H9 (cell line): ENCODE measurements around the gene ZNF609. TPM values are rescaled to one million over a fixed set of nuclear protein-coding genes. Genes with fewer than 3 reads are reported as not detected.

Experiments used
- DNase-seq: peaks from one replicate; pipeline ENCODE4 v3.0.0-alpha.2; 2017
- H2AFZ ChIP-seq: one replicate; pipeline ENCODE4 v1.6.1; 2013; ENCODE audit warnings: mild to moderate bottlenecking, low read length, control low read depth, moderate library complexity
- H2AK5ac ChIP-seq: 2 replicates; pipeline ENCODE4 v1.6.1; 2013; ENCODE audit warnings: low read length, control low read depth, mixed read lengths; ENCODE audit not compliant: insufficient read length
- H2BK120ac ChIP-seq: one replicate; pipeline ENCODE4 v1.6.1; 2013; ENCODE audit warnings: low read depth, mild to moderate bottlenecking, low read length, control low read depth, inconsistent platforms; ENCODE audit not compliant: poor library complexity, severe bottlenecking
- H2BK12ac ChIP-seq: 2 replicates; pipeline ENCODE4 v1.6.1; 2013; ENCODE audit warnings: low read length, control low read depth, mixed read lengths, low read depth; ENCODE audit not compliant: insufficient read length
- H2BK15ac ChIP-seq: 2 replicates; pipeline ENCODE4 v1.6.1; 2013; ENCODE audit warnings: low read depth, low read length, control low read depth
- H2BK20ac ChIP-seq: one replicate; pipeline ENCODE4 v1.6.1; 2013; ENCODE audit warnings: low read depth, mild to moderate bottlenecking, low read length, control low read depth, inconsistent platforms; ENCODE audit not compliant: poor library complexity, severe bottlenecking
- H2BK5ac ChIP-seq: 2 replicates; pipeline ENCODE4 v1.6.1; 2013; ENCODE audit warnings: low read length, control low read depth, mixed read lengths; ENCODE audit not compliant: insufficient read length
- H3K14ac ChIP-seq: 2 replicates; pipeline ENCODE4 v1.6.1; 2013; ENCODE audit warnings: low read length, control low read depth; ENCODE audit not compliant: insufficient read depth
- H3K18ac ChIP-seq: 2 replicates; pipeline ENCODE4 v1.6.1; 2013; ENCODE audit warnings: low read depth, mild to moderate bottlenecking, mixed read lengths, low read length, control low read depth; ENCODE audit not compliant: insufficient read length
- H3K23ac ChIP-seq: 2 replicates; pipeline ENCODE4 v1.6.1; 2013; ENCODE audit warnings: low read length, control low read depth, mixed read lengths, low read depth; ENCODE audit not compliant: insufficient read length
- H3K23me2 ChIP-seq: 2 replicates; pipeline ENCODE4 v1.6.1; 2013; ENCODE audit warnings: low read depth, mild to moderate bottlenecking, mixed read lengths, low read length, control low read depth; ENCODE audit not compliant: insufficient read length, poor library complexity, severe bottlenecking
- H3K27ac ChIP-seq: 2 replicates; pipeline ENCODE4 v1.5.1; 2013; ENCODE audit warnings: low read length, control low read depth, mixed read lengths, low read depth; ENCODE audit not compliant: insufficient read length
- H3K27me3 ChIP-seq: 2 replicates; pipeline ENCODE4 v1.6.1; 2013; ENCODE audit warnings: low read length, control low read depth, inconsistent platforms; ENCODE audit not compliant: insufficient read depth
- H3K4ac ChIP-seq: 2 replicates; pipeline ENCODE4 v1.6.1; 2013; ENCODE audit warnings: low read depth, mild to moderate bottlenecking, control low read depth, inconsistent platforms, low read length, moderate library complexity
- H3K4me1 ChIP-seq: 2 replicates; pipeline ENCODE4 v1.6.1; 2013; ENCODE audit warnings: low read length, control low read depth, inconsistent platforms; ENCODE audit not compliant: insufficient read depth
- H3K4me2 ChIP-seq: 2 replicates; pipeline ENCODE4 v1.6.1; 2013; ENCODE audit warnings: low read length, control low read depth, mixed read lengths; ENCODE audit not compliant: insufficient read length, insufficient read depth
- H3K56ac ChIP-seq: 2 replicates; pipeline ENCODE4 v1.6.1; 2013; ENCODE audit warnings: low read depth, mild to moderate bottlenecking, mixed read lengths, low read length, control low read depth; ENCODE audit not compliant: insufficient read length
- H3K79me1 ChIP-seq: 2 replicates; pipeline ENCODE4 v1.6.1; 2013; ENCODE audit warnings: low read depth, mild to moderate bottlenecking, moderate library complexity, low read length, control low read depth, inconsistent platforms; ENCODE audit not compliant: insufficient read depth, poor library complexity, severe bottlenecking
- H3K79me2 ChIP-seq: 2 replicates; pipeline ENCODE4 v1.6.1; 2013; ENCODE audit warnings: low read length, control low read depth, inconsistent platforms; ENCODE audit not compliant: insufficient read depth
- H3K9ac ChIP-seq: 2 replicates; pipeline ENCODE4 v1.6.1; 2013; ENCODE audit warnings: low read length, control low read depth, mixed read lengths; ENCODE audit not compliant: insufficient read length; ENCODE audit errors: extremely low read depth
- H3K9me3 ChIP-seq: one replicate; pipeline ENCODE4 v1.6.1; 2013; ENCODE audit warnings: low read depth, low read length, inconsistent platforms; ENCODE audit not compliant: control insufficient read depth
- H3T11ph ChIP-seq: one replicate; pipeline ENCODE4 v1.6.1; 2013; ENCODE audit warnings: mild to moderate bottlenecking, low read length, control low read depth, inconsistent platforms
- H4K20me1 ChIP-seq: one replicate; pipeline ENCODE4 v1.6.1; 2013; ENCODE audit not compliant: control insufficient read depth, insufficient read length, insufficient read depth
- H4K5ac ChIP-seq: 2 replicates; pipeline ENCODE4 v1.6.1; 2013; ENCODE audit warnings: low read depth, mild to moderate bottlenecking, mixed read lengths, low read length, control low read depth; ENCODE audit not compliant: insufficient read length
- H4K8ac ChIP-seq: replicated peaks from 2 replicates; pipeline ENCODE4 v1.6.1; 2013; ENCODE audit warnings: low read length, control low read depth, mixed read lengths, low read depth; ENCODE audit not compliant: insufficient read length
- H4K91ac ChIP-seq: 2 replicates; pipeline ENCODE4 v1.6.1; 2013; ENCODE audit warnings: low read depth, mild to moderate bottlenecking, moderate library complexity, mixed read lengths, low read length, control low read depth; ENCODE audit not compliant: insufficient read length
- H3K27ac Mint-ChIP-seq, 3 experiments: 2 replicates in 2 of 3; 3 replicates in 1 of 3; pipeline ENCODE4 v1.8.0; 2020 to 2021; ENCODE audit warnings: mixed read lengths in 3 of 3, mild to moderate bottlenecking in 1 of 3, moderate library complexity in 1 of 3
- H3K27me3 Mint-ChIP-seq: 2 replicates; pipeline ENCODE4 v1.8.0; 2021; ENCODE audit warnings: low read depth, mild to moderate bottlenecking, moderate library complexity, mixed read lengths
- H3K36me3 Mint-ChIP-seq, 3 experiments: 2 replicates in 2 of 3; 3 replicates in 1 of 3; pipeline ENCODE4 v1.8.0; 2020 to 2021; ENCODE audit warnings: low read depth in 3 of 3, mixed read lengths in 3 of 3; ENCODE audit not compliant: insufficient read depth in 1 of 3
- H3K4me1 Mint-ChIP-seq, 2 experiments: 2 replicates each; pipeline ENCODE4 v1.8.0; 2020; ENCODE audit warnings: mixed read lengths in 2 of 2
- H3K4me3 Mint-ChIP-seq, 2 experiments: 2 replicates in 1 of 2; 3 replicates in 1 of 2; pipeline ENCODE4 v1.8.0; 2020 to 2021; ENCODE audit warnings: mild to moderate bottlenecking in 2 of 2, mixed read lengths in 2 of 2, moderate library complexity in 1 of 2
- H3K9me3 Mint-ChIP-seq, 2 experiments: 2 replicates in 1 of 2; 3 replicates in 1 of 2; pipeline ENCODE4 v1.8.0; 2020; ENCODE audit warnings: mild to moderate bottlenecking in 2 of 2, mixed read lengths in 2 of 2, moderate library complexity in 1 of 2
- CTCF ChIP-seq: fragments of 200-600 bp; sonication (generic); conservative IDR thresholded peaks from 3 replicates; pipeline ENCODE4 v1.8.0; 2021; ENCODE audit warnings: antibody characterized with exemption, mild to moderate bottlenecking
- WGBS: extraction: QIAGEN DNeasy Blood & Tissue Kit; methylation state at CpG from one replicate; pipeline ENCODE4 v1.1.7; 2013; ENCODE audit warnings: missing lambda C conversion rate, low lambda C conversion rate, mixed read lengths; ENCODE audit not compliant: insufficient read length; ENCODE audit errors: extremely low coverage; 5-methylcytosine and 5-hydroxymethylcytosine counted together
- total RNA-seq: library from RNA; stranded (reverse); gene quantifications from 2 replicates; pipeline ENCODE4 v1.2.1, GENCODE V29; 2021

The ZNF609 gene
- total RNA-seq, 1 experiment from 2014 or later = 45.3 TPM

DNA sequence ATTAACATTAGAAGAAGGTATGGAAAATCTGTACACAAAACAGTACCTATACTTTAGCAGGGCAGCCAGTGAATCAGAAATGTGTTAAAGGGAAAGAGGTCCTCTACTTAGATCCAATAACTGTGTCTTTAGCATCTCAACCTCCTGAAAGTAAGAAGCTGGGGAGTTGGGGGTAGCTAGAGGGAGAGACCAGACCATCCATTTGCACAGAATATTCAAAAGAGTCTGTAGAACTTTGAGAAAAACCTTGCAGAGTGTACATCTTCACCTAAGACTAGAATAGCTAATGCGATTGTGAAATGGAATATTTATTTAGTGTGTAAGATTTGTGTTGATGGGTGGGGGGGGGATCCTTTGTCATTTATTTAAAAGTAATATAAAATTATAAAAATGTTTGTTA, 190.2 kb downstream of the ZNF609 start:
- Histone ChIP-seq H3K4ac (no peak overlapping the region), H3K79me1 (no peaks in the 10 kb centered on the region), H3K79me2 (no peaks in the 10 kb centered on the region), H3K9ac (no peak overlapping the region), H3K4me2 (no peak overlapping the region), H2BK12ac (no peak overlapping the region), H3K23ac (no peak overlapping the region), H4K8ac (no peak overlapping the region), H2BK20ac (no peak overlapping the region), H4K20me1 (no peaks in the 10 kb centered on the region), H2BK5ac (no peak overlapping the region), H3K27me3 (no peaks in the 10 kb centered on the region), H4K91ac (no peak overlapping the region), H4K5ac (no peak overlapping the region), H3K4me1 (no peaks in the 10 kb centered on the region), H2BK120ac (no peak overlapping the region), H3K56ac (no peak overlapping the region), H3K18ac (no peak overlapping the region), H2AFZ (no peak overlapping the region), H2AK5ac (no peak overlapping the region), H3T11ph (no peak overlapping the region), H3K27ac (no peak overlapping the region), H3K9me3 (no peaks in the 10 kb centered on the region), H3K23me2 (no peaks in the 10 kb centered on the region), H3K14ac (no peak overlapping the region), H2BK15ac (no peak overlapping the region)
- peaks cover 17% of the 10 kb centered on the region in 2 experiments for H3K4me1 Mint-ChIP-seq
- no peaks in the 10 kb centered on the region for H3K27me3 Mint-ChIP-seq
- WGBS = 100% methylated on average over 1 of the region's 1 CpG
- no peaks in the 10 kb centered on the region for H3K9me3 Mint-ChIP-seq
- H3K4me3 Mint-ChIP-seq = no peak overlapping the region
- TF ChIP-seq CTCF = no peak
- peaks cover 0 to 7% (median 0%) of the 10 kb centered on the region in 3 experiments; a peak in 1 of 7 replicates for H3K36me3 Mint-ChIP-seq
- DNase-seq = no peak
- H3K27ac Mint-ChIP-seq = no peak overlapping the region; a peak in 1 of 7 replicates
